ENCODE data around the gene TMEM91.

The TMEM91 gene

GRCh38 chr19:41431426-41432386, 55.4 kb downstream of the TMEM91 start:
- DNase-seq (ENCODE audit: low read depth in 3 of 3): no peak

GRCh38 chr19:41433171-41433570, 56.8 kb downstream of the TMEM91 start:
- no peak for DNase-seq (ENCODE audit: low read depth in 3 of 3)
